ENCODE results near the gene APELA.
"Not testable (repeated sequence)": the region's sequence is repeated elsewhere in the genome, so short reads cannot be mapped to it uniquely, and the experiment has no call there.

The APELA gene

DNA sequence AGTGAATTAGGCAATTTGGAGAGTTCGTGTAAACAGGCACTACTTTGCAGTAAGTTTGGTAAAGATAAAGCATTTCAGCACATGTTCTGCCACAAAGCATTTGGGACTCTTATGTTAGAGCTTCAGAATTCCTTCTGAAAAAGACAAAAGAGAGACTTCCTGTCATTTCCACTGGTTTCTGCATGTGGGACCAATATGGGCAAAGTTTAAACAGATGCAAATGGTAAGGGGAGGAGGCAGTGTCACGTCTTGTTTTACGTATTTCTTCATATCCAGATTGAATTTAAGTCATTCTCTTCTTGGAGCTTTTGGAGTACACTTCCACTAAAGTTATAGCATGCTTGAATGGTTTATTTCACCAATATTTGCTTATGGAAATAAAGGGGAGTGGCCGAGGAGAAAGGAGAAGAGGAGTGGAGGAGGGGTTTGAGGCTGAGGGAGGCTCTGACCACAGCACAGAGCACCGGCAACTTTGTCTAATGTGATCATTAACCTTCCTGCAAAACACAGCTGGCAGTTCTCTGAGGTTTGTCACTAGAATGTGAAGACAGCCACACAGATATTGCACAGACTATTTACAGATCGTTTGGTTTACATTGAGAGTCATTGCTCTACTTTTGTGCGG lies at the start of gene APELA:
TSS of gene APELA (plus strand) at position 479 of the 625 bp plus-strand sequence. CDS start 154 bp downstream, outside the sequence.
- DNase-seq (ENCODE audit: low spot score): peak; percentile 34

- DNase-seq (ENCODE audit: low spot score): no peak
Observed at GRCh38 chr4:164828955-164829354, 48.0 kb upstream of the APELA start.

DNA sequence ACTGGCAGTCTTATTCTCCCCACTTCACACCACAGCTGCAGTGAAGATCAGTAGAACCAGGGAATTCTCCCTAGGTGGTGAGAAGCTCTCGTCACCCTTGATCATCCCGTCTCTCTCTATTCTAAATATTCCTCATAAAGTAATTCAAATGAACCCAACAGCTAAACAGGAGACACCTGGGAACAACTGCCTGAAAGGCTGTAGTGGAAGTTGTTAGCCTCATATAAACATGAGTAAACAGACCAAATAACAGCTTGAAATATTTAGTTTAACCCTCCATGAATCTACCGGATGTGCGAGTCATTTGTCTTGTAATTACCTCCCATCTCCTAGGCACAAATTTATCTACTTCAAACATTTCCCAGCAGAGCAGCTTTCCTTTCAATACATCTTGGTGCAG lies 30.4 kb upstream of the APELA start:
- no peak for DNase-seq (ENCODE audit: low spot score)

DNA sequence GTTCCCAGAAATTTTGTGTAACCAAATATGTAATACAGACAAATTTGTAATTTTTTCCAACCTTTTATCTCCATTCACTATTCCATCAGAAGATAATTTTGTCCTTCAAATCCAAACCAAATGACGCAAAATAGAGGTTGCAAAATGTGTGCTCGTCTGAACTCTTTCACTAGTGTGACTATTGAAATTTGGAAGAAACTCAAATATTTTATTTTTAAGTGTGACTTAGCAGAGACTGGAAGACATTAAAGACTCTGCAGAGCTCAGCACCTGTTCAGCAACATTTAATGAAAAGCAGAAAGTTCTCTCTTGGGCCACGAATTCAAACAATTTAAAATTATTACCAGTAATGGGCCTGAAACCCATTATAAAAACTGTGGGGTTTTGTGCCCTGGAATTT lies 30.0 kb upstream of the APELA start:
- DNase-seq (ENCODE audit: low spot score): no peak

DNA sequence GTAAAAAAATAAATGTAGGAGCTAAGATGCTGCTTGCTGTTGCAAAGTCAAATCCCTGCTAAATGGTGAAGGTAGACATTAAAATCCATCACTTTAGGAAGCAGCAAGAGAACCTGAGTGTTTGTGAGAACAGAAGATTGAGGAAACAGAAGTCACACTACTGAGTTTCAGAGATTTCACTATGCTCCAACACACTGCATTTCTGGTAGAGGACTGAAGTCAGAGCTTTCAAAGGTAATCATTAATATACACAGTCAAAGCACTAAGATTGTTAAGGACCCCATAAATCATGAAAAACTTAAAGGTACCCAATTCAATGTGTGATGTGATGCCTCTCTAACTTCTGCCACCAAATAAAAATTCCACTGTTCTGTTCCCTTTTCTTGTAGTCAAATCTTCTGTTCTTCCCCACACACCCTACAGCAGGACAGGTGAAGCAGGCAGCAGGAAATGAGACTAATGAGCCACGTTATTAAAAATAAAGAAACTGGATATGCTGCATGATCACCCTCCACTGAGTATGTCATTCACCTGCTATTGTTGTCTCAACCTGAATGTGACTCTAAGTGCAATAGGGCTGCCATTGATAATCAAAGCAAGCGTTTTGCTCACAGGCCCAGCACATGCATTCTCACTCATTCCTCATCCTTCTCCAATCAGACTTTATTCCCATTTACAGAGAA lies 28.9 kb upstream of the APELA start:
- no peak for DNase-seq (ENCODE audit: low spot score)

DNA sequence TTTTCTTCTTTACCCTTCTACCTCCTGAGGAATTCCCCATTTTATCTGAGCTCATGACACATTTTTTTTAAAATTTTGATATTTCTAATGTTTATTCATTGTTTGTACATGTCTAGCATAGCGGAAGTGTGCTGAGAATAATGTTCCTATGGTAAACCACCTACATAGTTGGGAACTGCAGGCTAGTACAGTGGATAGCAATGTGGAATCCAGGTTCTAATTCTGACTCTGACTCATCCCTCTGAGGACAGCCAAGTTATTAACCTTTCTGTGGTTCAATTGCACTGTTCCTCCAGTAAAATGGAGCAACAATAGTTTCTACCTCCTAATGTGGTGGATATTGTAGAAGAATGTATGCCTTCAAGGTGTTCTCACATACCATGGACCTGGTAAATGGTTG lies 20.6 kb upstream of the APELA start:
- no peak for DNase-seq (ENCODE audit: low spot score)

DNA sequence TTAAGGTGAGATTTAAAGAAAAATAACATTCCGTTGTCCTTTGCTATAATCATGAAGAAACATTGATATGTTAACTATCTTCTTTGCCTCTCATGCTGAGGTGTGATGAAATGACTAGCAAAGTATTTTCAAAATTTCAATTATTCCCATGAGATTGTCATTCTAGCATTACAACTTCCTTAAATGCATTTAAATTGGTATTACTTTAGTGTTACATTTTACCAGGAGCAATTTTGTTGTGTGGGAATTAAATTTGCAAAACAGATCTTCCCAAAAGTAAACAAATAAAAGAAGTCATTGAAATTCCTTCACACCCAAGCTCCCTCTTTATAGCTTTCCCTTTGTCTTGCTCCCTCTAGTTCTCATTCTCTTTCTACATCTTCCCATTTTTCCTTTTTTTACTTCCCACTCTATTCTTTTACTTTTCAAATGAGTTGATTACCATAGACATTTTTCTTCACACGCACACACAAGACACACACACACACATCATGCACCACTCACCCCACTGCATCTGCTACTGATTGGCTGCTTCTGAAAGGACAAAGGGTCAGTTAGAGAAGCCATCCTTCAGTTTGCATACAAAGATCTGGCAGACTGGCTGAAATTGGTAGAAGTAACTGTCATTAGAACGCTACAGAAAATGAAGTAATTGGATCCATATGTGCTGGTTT lies 10.0 kb upstream of the APELA start:
- DNase-seq (ENCODE audit: low spot score): no peak

DNA sequence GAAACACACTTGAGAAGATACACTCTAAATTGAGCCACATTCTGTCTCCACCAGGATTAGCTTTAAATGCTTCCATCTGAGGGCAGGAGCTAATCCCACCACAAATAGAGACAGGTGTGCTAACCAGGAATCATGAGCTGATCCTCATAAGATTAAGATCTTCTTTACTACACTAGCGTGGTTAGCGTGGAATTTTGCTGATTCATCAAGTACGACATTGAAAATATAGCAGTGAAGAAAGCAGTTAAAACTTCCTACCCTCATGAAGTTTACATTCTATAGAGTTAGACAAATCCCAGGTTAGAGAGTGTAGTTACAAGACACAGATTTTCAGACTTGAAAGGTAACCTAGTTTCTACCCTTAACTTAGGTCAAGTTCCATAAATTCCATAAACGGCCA lies 5.3 kb upstream of the APELA start:
- no peak for DNase-seq (ENCODE audit: low spot score)

- DNase-seq (ENCODE audit: low spot score): no peak
Observed at GRCh38 chr4:164872481-164872880, 4.5 kb upstream of the APELA start.

- DNase-seq (ENCODE audit: low spot score): peak; percentile 13
Observed at GRCh38 chr4:164874789-164875188, 2.2 kb upstream of the APELA start.

- DNase-seq (ENCODE audit: low spot score): no peak
Observed at GRCh38 chr4:164880489-164881262, 3.7 kb downstream of the APELA start.

GRCh38 chr4:164888096-164888715 lies 11.2 kb downstream of the APELA start:
- peak; percentile 13 for DNase-seq (ENCODE audit: low spot score)

- no peak for DNase-seq (ENCODE audit: low spot score)
Observed at GRCh38 chr4:164890691-164891090, 13.7 kb downstream of the APELA start.

GRCh38 chr4:164892018-164892417 lies 15.0 kb downstream of the APELA start:
- peak; percentile 79 for DNase-seq (ENCODE audit: low spot score)

DNA sequence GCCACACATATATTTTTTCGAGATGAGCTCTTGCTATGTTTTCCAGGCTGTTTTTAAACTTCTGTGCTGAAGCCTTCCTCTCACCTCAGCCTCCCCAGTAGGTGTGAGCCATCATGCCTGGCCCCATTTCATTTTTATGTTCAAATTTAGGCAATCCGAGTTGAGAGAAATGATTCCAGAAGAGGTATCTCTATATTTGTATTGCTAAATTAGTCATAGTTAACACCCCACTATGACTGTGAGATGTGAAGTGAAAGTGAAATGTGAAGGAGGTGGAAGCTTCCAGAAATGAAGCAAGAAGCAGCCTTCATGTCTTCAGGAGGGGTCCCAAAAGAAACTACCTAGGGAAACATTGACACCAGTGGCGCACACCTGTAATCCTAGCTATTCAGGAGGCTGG lies 17.7 kb downstream of the APELA start:
- DNase-seq (ENCODE audit: low spot score): no peak

- DNase-seq (ENCODE audit: low spot score): no peak
Observed at GRCh38 chr4:164902608-164903007, 25.6 kb downstream of the APELA start.

GRCh38 chr4:164904336-164904735 lies 27.4 kb downstream of the APELA start:
- no peak for DNase-seq (ENCODE audit: low spot score)

DNA sequence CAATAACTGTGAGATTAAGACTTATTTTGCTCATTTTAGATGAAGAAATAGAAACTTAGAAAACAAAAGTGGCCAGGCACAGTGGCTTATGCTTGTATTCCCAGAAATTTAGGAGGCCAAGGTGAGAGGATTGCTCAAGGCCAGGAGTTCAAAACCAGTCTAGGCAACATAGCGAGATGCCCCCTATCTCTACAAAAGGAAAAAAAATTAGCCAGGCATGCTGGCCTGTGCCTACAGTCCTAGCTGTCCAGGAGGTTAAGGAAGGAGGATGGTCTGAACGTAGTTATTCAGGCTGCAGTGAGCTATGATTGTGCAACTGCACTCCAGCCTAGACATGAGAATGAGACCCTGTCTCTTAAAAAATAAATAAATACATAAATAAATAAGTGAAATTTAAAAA lies 28.0 kb downstream of the APELA start:
- no peak for DNase-seq (ENCODE audit: low spot score)

GRCh38 chr4:164906368-164906767 lies 29.4 kb downstream of the APELA start:
- no peak for DNase-seq (ENCODE audit: low spot score)

GRCh38 chr4:164913506-164913905 lies 36.5 kb downstream of the APELA start:
- not testable (repeated sequence) for DNase-seq (ENCODE audit: low spot score)

GRCh38 chr4:164918956-164919355 lies 42.0 kb downstream of the APELA start:
- DNase-seq (ENCODE audit: low spot score): no peak

GRCh38 chr4:164924670-164925238 lies 47.8 kb downstream of the APELA start:
- no peak for DNase-seq (ENCODE audit: low spot score)
